ENCODE results near the gene FGB.

FGB gene

DNA sequence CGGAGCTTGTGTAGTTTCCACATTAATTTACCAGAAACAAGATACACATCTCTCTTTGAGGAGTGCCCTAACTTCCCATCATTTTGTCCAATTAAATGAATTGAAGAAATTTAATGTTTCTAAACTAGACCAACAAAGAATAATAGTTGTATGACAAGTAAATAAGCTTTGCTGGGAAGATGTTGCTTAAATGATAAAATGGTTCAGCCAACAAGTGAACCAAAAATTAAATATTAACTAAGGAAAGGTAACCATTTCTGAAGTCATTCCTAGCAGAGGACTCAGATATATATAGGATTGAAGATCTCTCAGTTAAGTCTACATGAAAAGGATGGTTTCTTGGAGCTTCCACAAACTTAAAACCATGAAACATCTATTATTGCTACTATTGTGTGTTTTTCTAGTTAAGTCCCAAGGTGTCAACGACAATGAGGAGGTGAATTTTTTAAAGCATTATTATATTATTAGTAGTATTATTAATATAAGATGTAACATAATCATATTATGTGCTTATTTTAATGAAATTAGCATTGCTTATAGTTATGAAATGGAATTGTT is at the start of gene FGB:
Gene FGB, plus strand, starts transcription at position 315 of the 558 bp plus-strand sequence. Its CDS starts 8 bp downstream, at position 323.
- no peak within 1 kb of the TSS for H3K4me3 ChIP-seq (ENCODE audit: low read length)
- H3K4me1 ChIP-seq (ENCODE audit: low read length) = no peaks in the 10 kb centered on the region
- H4K20me1 ChIP-seq (ENCODE audit: insufficient read depth, low read length) = no peaks in the 10 kb centered on the region
- no peaks in the 10 kb centered on the region for H3K9me3 ChIP-seq (replicated peaks; ENCODE audit: insufficient read depth, low read length)
- H3K27me3 ChIP-seq (replicated peaks; ENCODE audit: insufficient read depth, low read length) = no peaks in the 10 kb centered on the region
- no peak within 1 kb of the TSS for H3K27ac ChIP-seq (ENCODE audit: low read length)
- no peaks in the 10 kb centered on the region for H3K9me2 ChIP-seq (replicated peaks; ENCODE audit: insufficient read depth, low read length)
- H3F3A ChIP-seq (ENCODE audit: insufficient read depth, low read length) = no peaks in the 10 kb centered on the region
- H3K9ac ChIP-seq (ENCODE audit: low read length) = no peak within 1 kb of the TSS
- TF ChIP-seq, protein P1, sequence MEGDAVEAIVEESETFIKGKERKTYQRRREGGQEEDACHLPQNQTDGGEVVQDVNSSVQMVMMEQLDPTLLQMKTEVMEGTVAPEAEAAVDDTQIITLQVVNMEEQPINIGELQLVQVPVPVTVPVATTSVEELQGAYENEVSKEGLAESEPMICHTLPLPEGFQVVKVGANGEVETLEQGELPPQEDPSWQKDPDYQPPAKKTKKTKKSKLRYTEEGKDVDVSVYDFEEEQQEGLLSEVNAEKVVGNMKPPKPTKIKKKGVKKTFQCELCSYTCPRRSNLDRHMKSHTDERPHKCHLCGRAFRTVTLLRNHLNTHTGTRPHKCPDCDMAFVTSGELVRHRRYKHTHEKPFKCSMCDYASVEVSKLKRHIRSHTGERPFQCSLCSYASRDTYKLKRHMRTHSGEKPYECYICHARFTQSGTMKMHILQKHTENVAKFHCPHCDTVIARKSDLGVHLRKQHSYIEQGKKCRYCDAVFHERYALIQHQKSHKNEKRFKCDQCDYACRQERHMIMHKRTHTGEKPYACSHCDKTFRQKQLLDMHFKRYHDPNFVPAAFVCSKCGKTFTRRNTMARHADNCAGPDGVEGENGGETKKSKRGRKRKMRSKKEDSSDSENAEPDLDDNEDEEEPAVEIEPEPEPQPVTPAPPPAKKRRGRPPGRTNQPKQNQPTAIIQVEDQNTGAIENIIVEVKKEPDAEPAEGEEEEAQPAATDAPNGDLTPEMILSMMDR (IDR thresholded peaks at IDR 0.05; ENCODE audit: low read length) = no peak
- TF ChIP-seq EZH2phosphoT487 (IDR thresholded peaks at IDR 0.05; ENCODE audit: low read length) = no peak
- TF ChIP-seq EZH2 (optimal IDR thresholded peaks at IDR 0.05; ENCODE audit: low read depth, low read length) = no peak
- H2AFZ ChIP-seq (ENCODE audit: low read length) = no peak within 1 kb of the TSS
- H3K4me2 ChIP-seq (ENCODE audit: low read depth, low read length) = no peak within 1 kb of the TSS
- H3K79me2 ChIP-seq (ENCODE audit: low read length) = no peaks in the 10 kb centered on the region
- H3K36me3 ChIP-seq (replicated peaks; ENCODE audit: insufficient read depth, low read length) = no peaks in the 10 kb centered on the region
- no peak for DNase-seq

DNA sequence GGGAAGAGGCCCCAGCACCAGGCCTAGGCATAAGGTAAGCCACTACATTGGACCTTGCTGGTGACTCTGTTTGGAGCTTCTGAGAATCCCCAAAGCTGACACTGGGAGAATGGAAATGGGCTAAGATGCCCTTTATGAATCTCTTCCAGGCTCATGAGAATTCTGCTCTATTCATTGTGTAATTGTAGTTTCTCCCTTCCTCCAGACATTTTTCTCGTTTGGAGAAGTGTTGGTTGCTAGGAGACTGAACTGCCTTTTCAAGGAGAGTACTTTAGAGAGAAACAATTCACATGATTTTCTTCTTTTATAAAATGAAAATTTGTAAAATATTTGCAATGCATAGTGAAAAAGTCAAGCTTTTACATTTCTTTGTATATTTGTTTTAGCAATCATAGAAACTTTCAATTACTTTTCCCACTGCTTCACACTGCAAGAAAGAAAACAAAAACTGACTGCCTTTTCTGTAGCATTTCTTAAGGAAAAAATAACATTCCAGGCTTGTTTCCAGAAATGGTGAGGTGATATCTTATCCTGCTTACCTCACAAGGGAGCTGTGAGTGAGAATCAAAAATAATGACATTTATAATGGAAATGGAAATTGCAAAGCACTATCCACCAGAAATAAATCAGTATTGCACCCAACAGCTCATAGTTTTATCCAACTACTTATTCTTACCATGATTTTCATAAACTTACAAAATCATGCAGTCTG is 46.3 kb upstream of the FGB start:
- H3K36me3 ChIP-seq (replicated peaks; ENCODE audit: insufficient read depth, low read length) = no peaks in the 10 kb centered on the region
- no peaks in the 10 kb centered on the region for H4K20me1 ChIP-seq (ENCODE audit: insufficient read depth, low read length)
- H3K9me2 ChIP-seq (replicated peaks; ENCODE audit: insufficient read depth, low read length) = no peaks in the 10 kb centered on the region

DNA sequence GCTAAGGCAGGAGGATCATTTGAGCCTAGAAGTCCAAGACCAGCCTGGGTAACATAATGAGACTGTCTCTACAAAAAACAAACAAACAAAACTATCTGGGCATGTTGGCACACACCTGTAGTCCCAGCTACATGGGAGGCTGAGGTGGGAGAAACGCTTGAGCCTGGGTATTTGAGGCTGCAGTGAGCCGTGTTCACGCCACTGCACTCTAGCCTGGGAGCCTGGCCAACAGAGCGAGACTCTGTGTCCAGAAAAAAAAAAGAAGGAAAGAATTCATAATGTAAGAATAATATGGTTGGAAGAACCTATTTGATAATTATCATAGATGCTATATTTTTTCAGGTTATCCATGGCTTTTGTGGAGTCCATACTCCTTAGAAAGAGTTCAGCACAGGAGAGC is 45.2 kb upstream of the FGB start:
- H3K27ac ChIP-seq (ENCODE audit: low read length) = no peak overlapping the region
- H3K9me3 ChIP-seq (replicated peaks; ENCODE audit: insufficient read depth, low read length) = no peaks in the 10 kb centered on the region
- H3K4me2 ChIP-seq (ENCODE audit: low read depth, low read length) = no peak overlapping the region
- no peaks in the 10 kb centered on the region for H3K9me2 ChIP-seq (replicated peaks; ENCODE audit: insufficient read depth, low read length)
- no peak for DNase-seq
- no peaks in the 10 kb centered on the region for H3F3A ChIP-seq (ENCODE audit: insufficient read depth, low read length)
- no peaks in the 10 kb centered on the region for H4K20me1 ChIP-seq (ENCODE audit: insufficient read depth, low read length)
- H3K9ac ChIP-seq (ENCODE audit: low read length) = no peak overlapping the region
- H3K4me3 ChIP-seq (ENCODE audit: low read length) = no peak overlapping the region
- no peak overlapping the region for H2AFZ ChIP-seq (ENCODE audit: low read length)
- no peak for TF ChIP-seq EZH2phosphoT487 (IDR thresholded peaks at IDR 0.05; ENCODE audit: low read length)
- TF ChIP-seq, protein P1 (IDR thresholded peaks at IDR 0.05; ENCODE audit: low read length) = no peak
- TF ChIP-seq EZH2 (optimal IDR thresholded peaks at IDR 0.05; ENCODE audit: low read depth, low read length) = no peak
- H3K79me2 ChIP-seq (ENCODE audit: low read length) = no peaks in the 10 kb centered on the region
- H3K27me3 ChIP-seq (replicated peaks; ENCODE audit: insufficient read depth, low read length) = no peaks in the 10 kb centered on the region
- H3K4me1 ChIP-seq (ENCODE audit: low read length) = no peaks in the 10 kb centered on the region
- H3K36me3 ChIP-seq (replicated peaks; ENCODE audit: insufficient read depth, low read length) = no peaks in the 10 kb centered on the region

More for the DNA sequence above, 46.3 kb upstream of the FGB start:
- H3K27me3 ChIP-seq (replicated peaks; ENCODE audit: insufficient read depth, low read length) = no peaks in the 10 kb centered on the region
- no peak overlapping the region for H3K27ac ChIP-seq (ENCODE audit: low read length)
- H3K79me2 ChIP-seq (ENCODE audit: low read length) = no peaks in the 10 kb centered on the region
- no peak overlapping the region for H3K4me2 ChIP-seq (ENCODE audit: low read depth, low read length)
- no peaks in the 10 kb centered on the region for H3K9me3 ChIP-seq (replicated peaks; ENCODE audit: insufficient read depth, low read length)
- no peak for TF ChIP-seq EZH2phosphoT487 (IDR thresholded peaks at IDR 0.05; ENCODE audit: low read length)
- TF ChIP-seq, protein P1 (IDR thresholded peaks at IDR 0.05; ENCODE audit: low read length) = no peak
- no peak for TF ChIP-seq EZH2 (optimal IDR thresholded peaks at IDR 0.05; ENCODE audit: low read depth, low read length)
- H2AFZ ChIP-seq (ENCODE audit: low read length) = no peak overlapping the region
- no peak overlapping the region for H3K4me3 ChIP-seq (ENCODE audit: low read length)
- H3K4me1 ChIP-seq (ENCODE audit: low read length) = no peaks in the 10 kb centered on the region
- H3K9ac ChIP-seq (ENCODE audit: low read length) = no peak overlapping the region
- no peak for DNase-seq
- no peaks in the 10 kb centered on the region for H3F3A ChIP-seq (ENCODE audit: insufficient read depth, low read length)

Measured in MM.1S (cell line).